ENCODE results near the gene ISG15.
A peak's percentile ranks its signal among the peaks of the same experiment; 100 is the strongest.
"Not testable (repeated sequence)": the region's sequence is repeated elsewhere in the genome, so short reads cannot be mapped to it uniquely, and the experiment has no call there.

Gene ISG15

DNA sequence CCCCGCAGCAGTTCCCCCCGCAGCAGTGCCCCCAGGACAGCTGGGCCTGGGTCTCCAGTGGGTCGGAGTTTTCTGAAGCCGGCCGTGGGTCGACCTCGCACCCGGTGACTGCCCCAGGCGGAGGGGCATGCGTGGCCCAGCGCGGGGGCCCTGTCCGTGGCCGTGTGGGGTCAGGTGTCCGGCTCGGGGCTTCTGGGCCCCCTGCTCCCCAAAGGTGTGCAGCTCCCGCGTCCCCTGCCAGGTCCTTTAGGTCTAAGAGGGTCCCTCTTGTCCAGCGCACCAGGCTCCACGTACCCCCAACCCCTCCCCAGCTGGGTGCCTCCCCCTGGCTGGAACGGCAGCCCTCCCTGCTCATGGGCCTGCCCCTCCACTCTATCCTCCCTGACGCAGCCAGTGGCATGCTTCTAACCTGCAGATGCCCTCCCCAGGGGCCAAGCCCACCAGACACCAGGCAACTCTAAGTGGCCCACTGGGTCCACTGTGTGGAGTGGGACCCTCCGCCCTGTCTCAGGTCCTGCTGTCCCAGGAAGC lies 7.5 kb upstream of the ISG15 start:
- Histone ChIP-seq H3K36me3 (ENCODE audit: insufficient read depth, low read length) (no peaks in the 10 kb centered on the region), H3K9ac (ENCODE audit: low read depth, low read length, poor library complexity, severe bottlenecking) (peak overlapping the region; percentile 66), H3K9me2 (replicated peaks; ENCODE audit: low read depth, low read length) (no peaks in the 10 kb centered on the region), H3K79me2 (ENCODE audit: insufficient read depth, low read length) (peaks cover 18% of the 10 kb centered on the region; the same call in 1 of the 2 replicates), H3K4me2 (ENCODE audit: low read depth, low read length, poor library complexity, severe bottlenecking) (peak overlapping the region; percentile 86), H3K27me3 (ENCODE audit: insufficient read depth, low read length, poor library complexity, severe bottlenecking) (no peaks in the 10 kb centered on the region), H3K4me3 (ENCODE audit: low read length, poor library complexity, severe bottlenecking) (peak overlapping the region; percentile 62), H2AFZ (ENCODE audit: low read length) (no peak overlapping the region), H3K4me1 (ENCODE audit: insufficient read depth, low read length, poor library complexity, severe bottlenecking) (peaks cover 49% of the 10 kb centered on the region), H4K20me1 (ENCODE audit: insufficient read depth, low read length, poor library complexity, severe bottlenecking) (no peaks in the 10 kb centered on the region), H3F3A (ENCODE audit: low read depth) (no peaks in the 10 kb centered on the region), H3K9me3 (ENCODE audit: insufficient read depth, low read depth, low read length) (no peaks in the 10 kb centered on the region)
- TF ChIP-seq, protein P1, sequence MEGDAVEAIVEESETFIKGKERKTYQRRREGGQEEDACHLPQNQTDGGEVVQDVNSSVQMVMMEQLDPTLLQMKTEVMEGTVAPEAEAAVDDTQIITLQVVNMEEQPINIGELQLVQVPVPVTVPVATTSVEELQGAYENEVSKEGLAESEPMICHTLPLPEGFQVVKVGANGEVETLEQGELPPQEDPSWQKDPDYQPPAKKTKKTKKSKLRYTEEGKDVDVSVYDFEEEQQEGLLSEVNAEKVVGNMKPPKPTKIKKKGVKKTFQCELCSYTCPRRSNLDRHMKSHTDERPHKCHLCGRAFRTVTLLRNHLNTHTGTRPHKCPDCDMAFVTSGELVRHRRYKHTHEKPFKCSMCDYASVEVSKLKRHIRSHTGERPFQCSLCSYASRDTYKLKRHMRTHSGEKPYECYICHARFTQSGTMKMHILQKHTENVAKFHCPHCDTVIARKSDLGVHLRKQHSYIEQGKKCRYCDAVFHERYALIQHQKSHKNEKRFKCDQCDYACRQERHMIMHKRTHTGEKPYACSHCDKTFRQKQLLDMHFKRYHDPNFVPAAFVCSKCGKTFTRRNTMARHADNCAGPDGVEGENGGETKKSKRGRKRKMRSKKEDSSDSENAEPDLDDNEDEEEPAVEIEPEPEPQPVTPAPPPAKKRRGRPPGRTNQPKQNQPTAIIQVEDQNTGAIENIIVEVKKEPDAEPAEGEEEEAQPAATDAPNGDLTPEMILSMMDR (conservative IDR thresholded peaks at IDR 0.05; ENCODE audit: low read length), result no peak
- no peak for TF ChIP-seq EZH2phosphoT487 (IDR thresholded peaks at IDR 0.05; ENCODE audit: borderline replicate concordance)

DNA sequence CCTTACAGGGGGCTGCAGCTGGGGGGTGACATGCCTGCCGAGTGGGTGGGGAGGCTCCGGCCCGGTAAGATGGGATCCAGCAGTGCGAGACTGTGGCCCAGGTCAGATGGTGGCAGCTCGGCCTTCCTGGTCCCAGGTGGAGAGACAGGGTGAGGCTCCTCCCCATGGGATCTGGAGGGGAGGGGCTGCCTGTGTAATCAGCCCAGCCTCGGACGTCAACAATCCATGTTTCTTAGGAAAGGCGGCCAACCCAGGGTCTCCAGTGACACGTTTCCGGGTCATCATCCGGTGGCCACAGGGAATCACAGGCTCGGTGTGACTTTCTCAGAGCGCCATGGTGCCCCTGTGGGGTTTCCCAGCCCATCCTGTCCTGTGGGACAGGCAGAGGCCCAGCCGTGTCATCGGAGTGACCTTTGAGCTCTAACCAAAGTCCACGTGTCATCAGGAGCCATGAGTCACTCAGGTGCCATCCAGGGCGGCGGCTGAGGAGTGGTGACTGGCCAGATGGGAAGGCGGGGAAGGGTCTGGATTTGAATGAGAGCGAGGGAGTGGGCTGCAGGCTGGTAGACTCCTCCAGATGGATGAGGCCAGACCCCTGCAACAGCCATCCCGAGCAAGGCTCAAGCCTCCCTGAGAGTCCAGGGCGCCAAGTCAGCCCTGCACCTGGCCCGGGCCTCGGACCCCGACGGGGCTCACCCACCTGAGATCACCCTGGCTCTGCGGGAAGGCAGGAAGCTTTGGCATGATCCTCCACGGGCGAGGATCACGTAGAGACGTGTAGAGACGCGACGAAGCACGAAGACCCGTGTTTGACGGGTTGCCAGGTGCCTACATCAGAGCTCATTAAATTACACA lies 6.8 kb upstream of the ISG15 start:
- Histone ChIP-seq H2AFZ (ENCODE audit: low read length) (no peak overlapping the region), H3K9me3 (ENCODE audit: insufficient read depth, low read depth, low read length) (no peaks in the 10 kb centered on the region), H4K20me1 (ENCODE audit: insufficient read depth, low read length, poor library complexity, severe bottlenecking) (no peaks in the 10 kb centered on the region), H3K4me2 (ENCODE audit: low read depth, low read length, poor library complexity, severe bottlenecking) (no peak overlapping the region), H3K36me3 (ENCODE audit: insufficient read depth, low read length) (no peaks in the 10 kb centered on the region), H3K9ac (ENCODE audit: low read depth, low read length, poor library complexity, severe bottlenecking) (peak overlapping the region; percentile 66), H3K4me3 (ENCODE audit: low read length, poor library complexity, severe bottlenecking) (no peak overlapping the region), H3K27me3 (ENCODE audit: insufficient read depth, low read length, poor library complexity, severe bottlenecking) (no peaks in the 10 kb centered on the region), H3F3A (ENCODE audit: low read depth) (no peaks in the 10 kb centered on the region), H3K79me2 (ENCODE audit: insufficient read depth, low read length) (peaks cover 11% of the 10 kb centered on the region; the same call in 1 of the 2 replicates), H3K9me2 (replicated peaks; ENCODE audit: low read depth, low read length) (no peaks in the 10 kb centered on the region), H3K4me1 (ENCODE audit: insufficient read depth, low read length, poor library complexity, severe bottlenecking) (peaks cover 42% of the 10 kb centered on the region)
- TF ChIP-seq, protein P1 (conservative IDR thresholded peaks at IDR 0.05; ENCODE audit: low read length), result no peak
- no peak for TF ChIP-seq EZH2phosphoT487 (IDR thresholded peaks at IDR 0.05; ENCODE audit: borderline replicate concordance)

DNA sequence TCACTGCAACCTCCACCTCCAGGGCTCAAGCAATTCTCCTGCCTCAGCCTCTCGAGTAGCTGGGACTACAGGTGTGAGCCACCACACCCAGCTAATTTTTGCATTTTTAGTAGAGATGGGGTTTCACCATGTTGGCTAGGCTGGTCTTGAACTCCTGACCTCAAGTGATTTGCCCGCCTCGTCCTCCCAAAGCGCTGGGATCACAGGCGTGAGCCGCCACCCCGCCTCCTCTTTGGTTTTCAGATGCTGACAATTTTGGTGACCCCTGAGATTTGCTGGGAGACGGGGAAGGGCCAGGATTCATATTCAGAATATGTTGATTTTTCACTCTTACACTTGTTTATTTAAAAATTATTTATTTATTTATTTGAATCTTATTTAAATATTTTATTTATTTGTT lies 3.2 kb upstream of the ISG15 start:
- H3K4me3 ChIP-seq (ENCODE audit: low read length, poor library complexity, severe bottlenecking); H3K4me2 ChIP-seq (ENCODE audit: low read depth, low read length, poor library complexity, severe bottlenecking); H3K9me3 ChIP-seq (ENCODE audit: insufficient read depth, low read depth, low read length); H2AFZ ChIP-seq (ENCODE audit: low read length); H4K20me1 ChIP-seq (ENCODE audit: insufficient read depth, low read length, poor library complexity, severe bottlenecking); H3K79me2 ChIP-seq (ENCODE audit: insufficient read depth, low read length); H3K9ac ChIP-seq (ENCODE audit: low read depth, low read length, poor library complexity, severe bottlenecking); H3K9me2 ChIP-seq (replicated peaks; ENCODE audit: low read depth, low read length); H3K27me3 ChIP-seq (ENCODE audit: insufficient read depth, low read length, poor library complexity, severe bottlenecking); H3F3A ChIP-seq (ENCODE audit: low read depth); H3K36me3 ChIP-seq (ENCODE audit: insufficient read depth, low read length): not testable (repeated sequence)
- H3K4me1 ChIP-seq (ENCODE audit: insufficient read depth, low read length, poor library complexity, severe bottlenecking), result peaks cover 38% of the 10 kb centered on the region

All from Loucy (cell line).